OCI-LY1 (cell line): ENCODE data around the gene LST1.

ENCODE experiments used
- H2AFZ ChIP-seq: fragments of 200-600 bp; sonication (generic), shearing (Covaris generic); 2 replicates; pipeline ENCODE4 v1.6.0; 2014; ENCODE audit warnings: antibody characterized with exemption, mild to moderate bottlenecking, low read length
- H3F3A ChIP-seq: fragments of 200-600 bp; sonication (generic), shearing (Covaris generic); 2 replicates; pipeline ENCODE4 v1.6.0; 2014; ENCODE audit warnings: mild to moderate bottlenecking, antibody characterized with exemption, low read length, moderate library complexity; ENCODE audit not compliant: insufficient read depth
- H3K27ac ChIP-seq: fragments of 200-600 bp; sonication (generic); 2 replicates; pipeline ENCODE4 v1.5.1; 2014; ENCODE audit warnings: low read length, mixed run types, mild to moderate bottlenecking, low read depth; ENCODE audit not compliant: poor library complexity, severe bottlenecking
- H3K27me3 ChIP-seq: fragments of 200-600 bp; sonication (generic); 2 replicates; pipeline ENCODE4 v1.6.0; 2014; ENCODE audit warnings: antibody characterized with exemption, mild to moderate bottlenecking, low read length, moderate library complexity; ENCODE audit not compliant: insufficient read depth
- H3K36me3 ChIP-seq: fragments of 200-600 bp; sonication (generic); 2 replicates; pipeline ENCODE4 v1.6.1; 2014; ENCODE audit warnings: mild to moderate bottlenecking, antibody characterized with exemption, low read length, moderate library complexity, mixed read lengths; ENCODE audit not compliant: insufficient read depth
- H3K4me1 ChIP-seq: fragments of 200-600 bp; sonication (generic); 2 replicates; pipeline ENCODE4 v1.5.1; 2014; ENCODE audit warnings: mild to moderate bottlenecking, low read length, moderate library complexity; ENCODE audit not compliant: insufficient read depth, severe bottlenecking
- H3K4me2 ChIP-seq: fragments of 200-600 bp; sonication (generic), shearing (Covaris generic); 2 replicates; pipeline ENCODE4 v1.6.1; 2014; ENCODE audit warnings: low read length
- H3K4me3 ChIP-seq: fragments of 200-600 bp; sonication (generic); 2 replicates; pipeline ENCODE4 v1.5.1; 2014; ENCODE audit warnings: low read length, low read depth, mild to moderate bottlenecking, mixed read lengths; ENCODE audit not compliant: poor library complexity, severe bottlenecking
- H3K79me2 ChIP-seq: fragments of 200-600 bp; shearing (Covaris generic); 2 replicates; pipeline ENCODE4 v1.6.1; 2016; ENCODE audit warnings: mixed run types, low read length, mixed read lengths; ENCODE audit not compliant: insufficient read depth
- H3K9ac ChIP-seq: fragments of 200-600 bp; sonication (generic), shearing (Covaris generic); 2 replicates; pipeline ENCODE4 v1.6.1; 2014; ENCODE audit warnings: mild to moderate bottlenecking, low read length, mixed read lengths
- H3K9me2 ChIP-seq: fragments of 200-600 bp; sonication (generic), shearing (Covaris generic); 2 replicates; pipeline ENCODE4 v1.6.1; 2014; ENCODE audit warnings: low read depth, mild to moderate bottlenecking, low read length, mixed read lengths
- H3K9me3 ChIP-seq: fragments of 200-600 bp; shearing (Covaris generic); 2 replicates; pipeline ENCODE4 v1.6.1; 2014; ENCODE audit warnings: low read length, mixed read lengths
- H4K20me1 ChIP-seq: fragments of 200-600 bp; sonication (generic), shearing (Covaris generic); 2 replicates; pipeline ENCODE4 v1.6.0; 2016; ENCODE audit warnings: mild to moderate bottlenecking, low read length; ENCODE audit not compliant: insufficient read depth
- CTCF ChIP-seq: fragments of 200-600 bp; sonication (generic), shearing (Covaris generic); IDR thresholded peaks from 2 replicates; pipeline ENCODE4 v1.5.1; 2017; ENCODE audit warnings: mild to moderate bottlenecking, antibody characterized with exemption, low read length, moderate library complexity, mixed read lengths
- EZH2 ChIP-seq: fragments of 200-600 bp; sonication (generic), shearing (Covaris generic); IDR thresholded peaks from 2 replicates; pipeline ENCODE4 v1.8.0; 2017; ENCODE audit warnings: borderline replicate concordance, mixed run types, mild to moderate bottlenecking, antibody characterized with exemption, low read length, moderate library complexity, mixed read lengths

The LST1 gene

GRCh38 chr6:31624070-31624469, 38.0 kb downstream of the LST1 start:
- TF ChIP-seq EZH2 (no peak), CTCF (no peak)
- Histone ChIP-seq H3K4me3 (no peak overlapping the region), H3K9me2 (no peaks in the 10 kb centered on the region), H3K9ac (no peak overlapping the region), H2AFZ (no peak overlapping the region), H3K27me3 (no peaks in the 10 kb centered on the region), H3K4me1 (peaks cover 20% of the 10 kb centered on the region), H3F3A (no peaks in the 10 kb centered on the region), H3K79me2 (peaks cover 29% of the 10 kb centered on the region), H3K4me2 (no peak overlapping the region), H4K20me1 (no peaks in the 10 kb centered on the region), H3K27ac (no peak overlapping the region), H3K9me3 (no peaks in the 10 kb centered on the region), H3K36me3 (peaks cover 82% of the 10 kb centered on the region)

- TF ChIP-seq EZH2 (no peak), CTCF (no peak)
- no peaks in the 10 kb centered on the region for H3K9me2 ChIP-seq
- no peak overlapping the region for H3K27ac ChIP-seq
- peaks cover 100% of the 10 kb centered on the region for H3K36me3 ChIP-seq
- H3K4me3 ChIP-seq, result no peak overlapping the region
- H4K20me1 ChIP-seq, result no peaks in the 10 kb centered on the region
- no peak overlapping the region for H2AFZ ChIP-seq
- no peaks in the 10 kb centered on the region for H3K9me3 ChIP-seq
- H3K27me3 ChIP-seq, result no peaks in the 10 kb centered on the region
- peaks cover 18% of the 10 kb centered on the region for H3K79me2 ChIP-seq
- no peak overlapping the region for H3K4me2 ChIP-seq
- no peak overlapping the region for H3K9ac ChIP-seq
- no peaks in the 10 kb centered on the region for H3F3A ChIP-seq
- H3K4me1 ChIP-seq, result peaks cover 9% of the 10 kb centered on the region
Measured at GRCh38 chr6:31626952-31627351, 40.9 kb downstream of the LST1 start.

GRCh38 chr6:31627690-31628287, 41.7 kb downstream of the LST1 start:
- no peak overlapping the region for H2AFZ ChIP-seq
- H3K27ac ChIP-seq, result no peak overlapping the region
- H3K4me3 ChIP-seq, result no peak overlapping the region
- peaks cover under 1% of the 10 kb centered on the region for H3K4me1 ChIP-seq
- H3K79me2 ChIP-seq, result peaks cover 9% of the 10 kb centered on the region
- TF ChIP-seq EZH2, result no peak
- TF ChIP-seq CTCF, result no peak
- H4K20me1 ChIP-seq, result no peaks in the 10 kb centered on the region
- no peaks in the 10 kb centered on the region for H3F3A ChIP-seq
- H3K36me3 ChIP-seq, result peaks cover 100% of the 10 kb centered on the region
- H3K9ac ChIP-seq, result no peak overlapping the region
- no peaks in the 10 kb centered on the region for H3K9me2 ChIP-seq
- H3K4me2 ChIP-seq, result no peak overlapping the region
- no peaks in the 10 kb centered on the region for H3K9me3 ChIP-seq
- no peaks in the 10 kb centered on the region for H3K27me3 ChIP-seq
